Activated CD4-positive, alpha-beta T cell treated with anti-CD3 and anti-CD28 coated beads, Interleukin-2, amount 50 U/mL, for 48 hours (primary cell): ENCODE results near the gene ERICH6.
"Not testable (repeated sequence)": the region's sequence is repeated elsewhere in the genome, so short reads cannot be mapped to it uniquely, and the experiment has no call there.

Experiments used
- DNase-seq, 2 experiments: peaks; one replicate each; pipeline ENCODE4 v3.0.0-alpha.2; 2020

ERICH6 gene

DNA sequence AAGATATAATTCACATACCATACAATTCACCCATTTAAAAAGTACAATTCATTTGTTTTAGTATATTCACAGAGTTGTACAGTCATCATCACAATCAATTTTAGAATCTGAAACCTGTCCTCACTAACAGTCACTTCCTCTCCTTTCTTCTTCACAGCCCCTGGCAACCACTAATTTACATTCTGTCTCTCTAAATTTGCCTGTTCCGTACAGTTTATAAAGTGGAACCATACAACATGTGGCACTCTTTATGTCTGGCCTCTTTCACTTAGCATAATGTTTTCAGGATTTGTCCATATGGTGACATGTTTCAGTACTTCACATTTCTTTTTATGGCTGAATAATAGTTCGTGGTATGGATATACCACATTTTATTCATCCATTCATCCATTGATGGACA is 22.7 kb downstream of the ERICH6 start:
- no peak for DNase-seq

DNA sequence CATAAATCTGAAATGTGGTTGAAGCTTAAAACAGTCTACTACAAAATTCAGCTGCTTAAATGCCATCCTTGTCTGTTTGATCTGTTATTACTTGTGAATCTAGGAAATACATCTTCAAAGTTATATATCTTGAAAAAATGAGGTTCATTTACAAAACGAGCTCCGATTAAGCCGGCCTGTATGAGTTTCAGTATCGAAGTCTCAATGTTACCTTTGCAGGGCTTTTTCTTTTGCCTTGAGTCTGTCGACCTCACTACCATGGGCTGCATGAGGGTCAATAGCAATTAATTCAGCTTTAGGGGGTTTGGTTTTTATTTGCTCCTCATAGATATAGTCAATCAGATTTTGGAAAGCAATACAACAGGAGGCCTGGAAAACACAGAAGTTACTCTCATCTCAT is 23.2 kb downstream of the ERICH6 start:
- no peak for DNase-seq

DNA sequence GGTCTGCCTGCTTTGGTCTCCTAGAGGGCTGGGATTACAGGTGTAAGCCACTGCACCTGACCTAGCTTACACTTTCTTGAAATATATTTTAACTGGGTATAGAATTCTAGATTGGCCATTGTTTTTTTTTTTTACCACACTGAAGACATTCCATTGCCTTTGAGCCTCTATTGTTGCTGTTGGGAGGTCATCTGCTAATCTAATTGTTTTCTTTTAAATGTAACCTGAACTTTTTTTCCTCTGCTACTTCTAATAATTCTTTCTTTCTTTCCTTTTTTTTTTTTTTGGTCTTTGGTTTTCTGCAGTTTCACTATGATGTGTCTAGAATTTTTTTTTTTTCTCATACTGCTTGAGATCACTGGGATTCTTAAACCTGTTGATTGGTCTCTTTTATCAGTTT is 28.1 kb downstream of the ERICH6 start:
- DNase-seq: no peak

DNA sequence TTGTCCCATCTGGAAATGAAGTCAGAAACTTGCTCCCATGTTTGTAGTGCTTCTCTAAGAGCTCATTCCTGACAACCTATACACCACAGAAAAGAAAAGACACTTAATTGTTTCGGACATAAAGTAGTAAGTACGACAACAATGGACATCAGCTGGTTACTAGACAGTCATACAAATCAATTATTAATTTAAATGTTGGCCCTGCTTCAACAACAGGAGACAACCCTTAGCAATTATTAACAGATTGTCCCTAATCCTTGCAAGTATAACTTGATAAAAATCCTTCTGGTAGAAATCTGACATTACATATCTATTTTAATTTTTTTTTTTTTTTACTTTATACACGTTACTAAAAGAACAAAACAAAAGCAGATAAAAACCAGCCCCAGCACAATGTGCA is 29.8 kb downstream of the ERICH6 start:
- DNase-seq: no peak

DNA sequence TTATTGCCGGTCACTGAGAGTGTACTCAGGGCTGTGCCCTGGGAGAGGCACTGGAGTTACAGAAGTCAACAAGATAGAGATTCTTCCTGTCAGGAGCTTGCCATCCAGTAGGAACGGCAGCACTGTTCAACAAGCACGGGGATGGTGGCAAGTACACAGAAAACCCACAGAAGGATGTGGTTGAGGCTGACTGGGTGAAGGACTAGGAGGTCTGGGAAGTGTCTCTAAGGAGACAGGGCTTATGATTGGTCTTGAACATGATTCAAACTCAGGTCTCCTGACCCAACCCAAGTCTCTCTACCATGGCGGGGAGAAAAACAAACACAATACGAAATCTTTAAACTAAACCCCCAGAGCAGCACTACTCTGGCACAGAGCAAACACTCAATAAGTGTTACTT is 37.6 kb downstream of the ERICH6 start:
- DNase-seq: peak in 1 of 2 experiments; percentile 16

DNA sequence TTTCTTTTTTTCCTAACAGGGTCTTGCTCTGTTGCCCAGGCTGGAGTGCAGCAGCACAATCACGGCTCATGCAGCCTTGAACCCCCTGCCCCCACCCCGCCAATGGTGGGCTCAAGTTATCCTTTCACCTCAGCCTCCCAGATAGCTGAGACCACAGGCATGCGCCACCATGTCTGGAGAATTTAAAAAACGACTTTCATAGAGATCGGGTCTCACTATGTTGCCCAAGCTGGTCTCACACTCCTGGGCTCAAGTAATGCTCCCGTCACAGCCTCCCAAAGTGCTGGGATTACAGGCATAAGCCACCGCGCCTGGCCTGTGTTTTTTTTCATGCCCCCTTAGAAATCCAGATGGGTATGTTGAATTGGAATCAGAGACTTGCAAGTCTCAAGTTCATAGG is 40.3 kb downstream of the ERICH6 start:
- no peak for DNase-seq

DNA sequence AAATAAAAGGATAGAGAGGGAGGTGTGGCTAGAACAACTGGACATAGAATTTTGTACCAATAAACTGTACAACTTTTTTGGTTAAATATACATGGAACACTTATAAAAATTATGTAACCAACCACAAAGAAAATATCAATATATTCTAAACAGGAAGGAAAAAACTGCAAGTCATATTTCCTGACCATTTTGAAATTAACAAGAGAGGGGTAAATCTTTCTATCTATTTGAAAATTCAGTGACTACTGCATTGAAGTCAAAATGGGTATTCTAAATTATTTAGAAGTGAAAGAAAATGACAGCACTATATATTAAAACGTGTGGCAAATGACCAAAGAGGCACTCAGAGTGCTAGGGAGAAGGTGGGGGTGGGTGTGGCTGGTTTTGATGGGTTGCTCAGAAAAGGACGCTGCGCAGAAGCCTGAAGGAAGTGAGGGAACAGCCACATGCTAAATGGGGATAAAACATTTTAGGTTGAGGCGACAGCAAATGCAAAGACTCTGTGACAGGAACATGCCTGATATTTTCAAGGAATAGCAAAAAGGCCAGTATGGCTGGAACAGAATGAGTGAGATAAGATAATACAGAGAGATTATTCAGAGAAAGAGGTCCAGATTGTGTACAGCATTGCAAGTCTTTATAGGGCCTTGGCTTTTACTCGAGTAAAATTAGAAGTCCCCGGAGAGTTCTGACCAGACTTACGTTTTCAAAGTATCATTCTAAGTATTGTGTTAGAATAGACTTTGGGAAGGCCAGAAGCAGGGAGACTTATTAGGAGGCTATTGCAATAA is 41.1 kb downstream of the ERICH6 start:
- DNase-seq: no peak

DNA sequence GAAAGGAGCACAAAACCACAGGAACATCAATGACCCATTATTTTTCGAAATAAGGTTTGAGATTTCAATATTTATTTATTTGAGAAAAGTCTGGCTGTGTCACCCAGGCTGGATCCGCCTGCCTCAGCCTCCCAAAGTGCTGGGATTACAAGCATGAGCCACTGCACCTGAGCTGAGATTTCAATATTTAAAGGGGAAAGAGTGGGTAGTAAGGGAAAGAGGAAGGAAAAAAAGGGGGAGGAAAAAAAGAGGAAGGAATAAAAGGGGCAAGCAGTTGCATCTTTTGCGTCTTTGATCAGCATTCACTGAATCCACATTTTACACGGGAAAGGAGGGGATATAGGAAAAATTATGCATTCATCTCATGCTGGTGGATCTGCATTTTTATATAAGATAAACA is 47.4 kb downstream of the ERICH6 start:
- no peak for DNase-seq

DNA sequence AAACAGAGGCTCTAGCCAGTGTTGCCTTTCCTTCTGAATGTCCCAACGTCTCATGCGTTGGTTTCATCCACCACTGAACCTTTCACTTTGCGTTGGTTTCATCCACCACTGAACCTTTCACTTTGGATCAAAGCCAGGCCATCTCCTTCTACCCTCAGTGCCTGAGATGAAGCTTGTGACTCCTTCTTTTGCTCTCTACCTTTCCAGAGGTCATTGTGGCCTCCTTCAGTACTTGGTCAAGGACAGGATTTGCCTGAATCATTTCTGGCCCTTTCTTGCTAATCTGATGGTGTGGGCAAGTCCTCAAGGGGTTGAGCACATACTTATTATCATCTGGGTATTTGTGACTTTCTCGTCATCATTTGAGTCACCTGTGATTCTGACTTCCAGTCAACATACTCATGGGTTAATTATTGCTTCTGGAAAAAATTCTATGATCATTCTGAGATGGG is 50.6 kb downstream of the ERICH6 start:
- peak; percentile 5 to 27 for DNase-seq

DNA sequence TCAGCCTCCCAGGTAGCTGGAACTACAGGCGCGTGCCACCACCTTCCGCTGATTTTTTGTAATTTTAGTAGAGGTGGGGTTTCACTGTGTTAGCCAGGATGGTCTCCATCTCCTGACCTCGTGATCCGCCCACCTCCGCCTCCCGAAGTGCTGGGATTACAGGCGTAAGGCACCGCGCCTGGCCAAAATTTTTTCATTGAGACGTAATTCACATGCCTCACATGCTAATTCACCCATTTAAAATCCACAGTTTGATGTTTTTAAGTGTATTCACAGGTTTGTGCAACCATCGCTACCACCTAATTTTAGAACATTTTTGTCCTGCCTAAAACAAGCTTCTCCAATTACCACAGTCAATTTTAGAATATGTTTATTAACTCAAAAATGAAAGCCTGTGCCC is 63.5 kb downstream of the ERICH6 start:
- DNase-seq: no peak

DNA sequence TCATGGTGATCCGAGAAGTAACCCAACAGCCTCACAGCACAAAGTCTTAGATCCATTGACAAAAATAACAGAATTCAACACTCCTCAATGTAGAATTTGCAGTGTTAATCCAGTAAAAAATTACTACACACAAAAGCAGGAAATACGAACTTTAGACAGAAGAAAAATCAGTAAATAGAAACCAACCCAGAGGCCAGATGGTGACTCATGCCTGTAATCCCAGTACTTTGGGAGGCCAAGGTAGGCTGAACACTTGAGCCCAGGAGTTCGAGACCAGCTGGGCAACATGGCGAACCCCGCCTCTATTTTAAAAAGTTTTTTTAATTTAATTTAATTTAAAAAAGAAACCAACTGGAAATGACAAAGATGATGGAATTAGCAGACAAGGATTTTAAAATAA is 64.5 kb downstream of the ERICH6 start:
- DNase-seq: no peak

DNA sequence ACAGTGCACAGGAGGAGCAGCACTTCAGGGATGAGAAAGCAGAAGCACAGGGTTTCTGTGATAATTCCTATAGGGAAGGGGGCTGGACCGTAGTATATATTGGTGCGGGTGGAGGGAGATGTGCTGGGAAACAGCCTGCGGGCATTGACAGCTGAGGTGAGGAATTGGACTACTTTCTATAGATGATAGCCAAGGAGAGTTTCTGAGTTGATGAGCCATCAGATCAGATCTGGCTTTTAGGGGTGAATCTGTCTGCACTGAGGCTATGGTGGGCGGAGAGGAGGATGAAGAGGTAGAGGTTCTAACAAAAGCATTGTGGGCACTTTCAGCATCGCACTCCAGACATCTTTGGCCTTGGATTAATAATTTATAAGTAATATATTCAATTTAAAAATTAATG is 67.5 kb downstream of the ERICH6 start:
- no peak for DNase-seq

DNA sequence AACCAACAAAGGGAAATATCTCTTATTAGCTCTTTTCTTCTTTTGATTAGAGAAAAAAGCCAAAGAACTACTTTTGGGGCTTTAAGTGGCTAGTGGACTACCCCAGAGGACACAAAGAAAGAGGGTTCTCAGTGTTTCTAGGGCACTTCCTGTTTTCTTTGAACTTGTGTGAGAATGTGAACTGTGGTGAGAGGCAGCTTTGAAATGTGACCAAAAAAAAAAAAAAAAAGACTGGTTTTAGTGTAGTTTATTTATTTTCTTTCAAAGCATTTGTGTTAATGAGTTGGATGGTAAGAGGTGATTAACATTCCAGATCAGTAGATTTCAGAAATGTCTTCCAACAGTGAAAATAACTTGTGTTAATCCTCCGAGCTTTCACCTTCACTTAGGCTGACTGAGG is 68.2 kb downstream of the ERICH6 start:
- no peak for DNase-seq

DNA sequence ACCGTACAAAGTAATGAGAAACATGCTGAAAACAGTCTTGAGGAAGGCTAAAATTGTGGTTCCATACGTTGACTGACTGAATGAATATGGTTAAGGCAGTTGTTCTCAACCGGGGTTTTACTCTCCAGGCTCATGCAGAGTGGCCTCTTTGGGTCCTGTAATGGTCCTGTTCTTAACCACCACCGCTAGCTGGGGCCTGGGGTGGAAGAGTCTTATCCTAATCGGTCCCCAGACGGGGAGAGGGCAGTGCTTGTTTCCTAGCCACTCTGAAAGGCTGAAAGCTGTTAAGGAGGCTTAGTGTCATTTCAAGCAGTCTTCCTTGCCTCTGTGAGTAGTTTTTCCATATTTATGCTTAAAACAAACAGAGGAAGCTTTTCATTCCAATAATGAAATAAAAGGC is 68.6 kb downstream of the ERICH6 start:
- DNase-seq: no peak

DNA sequence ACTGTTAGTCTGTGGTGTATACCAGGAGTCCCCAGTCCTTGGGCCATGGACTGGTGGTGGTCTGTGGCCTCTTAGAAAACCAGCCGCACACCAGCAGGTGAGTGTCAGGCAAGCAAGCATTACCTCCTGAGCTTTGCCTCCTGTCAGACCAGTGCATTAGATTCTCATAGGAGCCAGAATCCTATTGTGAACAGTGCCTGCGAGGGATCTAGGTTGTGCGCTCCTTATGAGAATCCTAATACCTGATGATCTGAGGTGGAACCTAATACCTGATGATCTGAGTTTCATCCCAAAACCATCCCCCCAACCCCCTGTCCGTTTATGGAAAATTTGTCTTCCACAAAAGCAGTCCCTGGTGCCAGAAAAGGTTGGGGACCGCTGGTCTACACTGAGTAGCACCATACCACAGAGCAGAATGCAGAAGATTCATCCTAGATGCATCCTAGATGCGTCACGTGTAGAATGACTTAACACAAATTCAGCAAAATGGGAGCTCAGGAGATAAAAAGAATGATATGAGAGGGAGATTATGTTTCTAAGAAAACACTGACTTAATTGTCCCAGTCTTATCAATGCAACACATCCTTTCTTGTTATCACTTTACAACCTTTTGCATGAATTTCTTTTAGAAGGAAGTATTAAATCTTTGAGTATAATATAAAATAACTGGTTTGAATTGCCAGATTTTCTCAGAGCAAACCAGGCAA is 72.1 kb downstream of the ERICH6 start:
- no peak for DNase-seq

DNA sequence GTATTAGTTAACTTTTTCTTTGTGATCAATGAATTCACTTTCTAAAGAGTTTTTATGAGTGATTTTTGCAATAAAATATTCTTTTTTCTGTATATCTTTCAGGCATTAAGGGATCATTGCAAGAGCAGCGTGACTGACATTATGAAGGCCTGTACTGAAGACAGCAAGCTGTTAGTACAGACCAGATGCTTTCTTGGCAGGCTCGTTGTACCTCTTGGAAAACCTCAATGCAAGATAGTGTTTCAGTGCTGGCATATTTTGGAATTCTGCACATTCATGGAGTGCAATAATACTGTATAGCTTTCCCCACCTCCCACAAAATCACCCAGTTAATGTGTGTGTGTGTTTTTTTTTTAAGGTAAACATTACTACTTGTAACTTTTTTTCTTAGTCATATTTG is 76.2 kb downstream of the ERICH6 start:
- no peak for DNase-seq

DNA sequence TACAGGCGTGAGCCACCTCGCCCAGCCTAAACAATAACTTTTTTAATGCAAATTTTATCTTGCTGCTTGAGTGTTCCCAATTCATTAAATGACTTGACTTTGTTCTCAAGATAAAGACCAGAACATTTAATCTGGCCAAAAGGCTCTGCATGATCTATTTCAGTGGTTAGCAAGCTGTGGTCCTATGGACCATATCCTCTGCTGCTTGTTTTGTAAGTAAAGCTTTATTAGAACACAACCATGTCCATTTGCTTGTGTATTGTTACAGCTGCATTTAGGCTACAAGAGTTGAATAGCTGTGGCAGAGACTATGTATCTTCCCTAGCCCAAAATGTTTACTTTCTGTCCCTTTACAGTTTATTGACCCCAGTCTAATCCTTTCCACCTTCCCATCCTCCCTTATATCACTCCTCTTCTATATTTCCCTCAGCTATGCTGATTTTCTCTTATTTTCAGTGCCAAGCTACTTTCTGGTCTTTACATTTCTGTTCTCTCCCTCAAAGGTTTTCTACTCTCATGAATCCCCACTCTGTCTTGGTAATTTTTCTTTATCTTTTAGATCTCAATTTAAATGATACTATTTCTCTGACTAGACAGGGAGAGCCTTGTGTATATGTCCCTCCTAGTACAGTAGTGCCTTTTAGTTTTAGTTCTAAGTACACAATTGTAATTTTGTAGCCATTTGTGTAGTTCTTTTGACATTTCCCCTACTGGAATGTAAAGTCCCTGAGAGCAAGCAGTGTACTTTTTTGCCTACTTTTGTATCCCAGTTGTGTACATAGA is 77.4 kb downstream of the ERICH6 start:
- DNase-seq: no peak

DNA sequence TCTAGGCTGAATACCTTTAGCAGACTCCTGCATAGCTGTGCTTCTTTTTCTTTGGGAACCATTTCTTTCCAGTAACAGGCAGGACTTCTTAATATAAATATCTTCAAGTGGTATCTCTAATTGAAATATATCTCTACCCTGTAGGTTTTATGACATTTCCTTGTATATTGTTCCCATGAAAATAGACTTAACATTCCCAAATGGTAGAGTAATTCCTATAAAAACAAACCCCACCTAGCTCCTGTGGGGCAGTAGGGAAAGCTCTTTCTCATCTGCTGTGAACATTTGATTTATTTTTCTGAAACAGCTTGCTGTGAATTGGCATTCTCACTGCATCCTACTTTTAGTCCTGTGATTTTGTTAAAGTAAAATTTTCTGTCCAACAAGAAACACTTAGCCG is 79.8 kb downstream of the ERICH6 start:
- DNase-seq: no peak

DNA sequence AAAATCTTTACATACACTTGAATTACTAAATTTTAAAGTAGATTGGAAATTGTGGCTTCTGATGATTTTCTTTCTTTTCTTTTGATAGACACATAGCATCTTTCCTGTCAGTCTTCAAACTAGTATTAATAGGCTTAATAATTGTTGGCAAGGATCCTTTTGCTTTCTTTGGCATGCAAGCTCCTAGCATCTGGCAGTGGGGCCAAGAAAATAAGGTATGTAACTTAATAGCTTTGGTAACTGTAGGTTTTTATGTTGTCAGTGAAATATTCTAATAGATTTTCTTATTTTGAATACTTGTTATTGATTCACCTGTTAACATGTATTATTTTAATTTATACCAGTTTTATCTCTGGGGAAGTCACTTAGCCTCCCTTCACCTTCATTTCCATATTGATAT is 80.8 kb downstream of the ERICH6 start:
- DNase-seq: not testable (repeated sequence)

DNA sequence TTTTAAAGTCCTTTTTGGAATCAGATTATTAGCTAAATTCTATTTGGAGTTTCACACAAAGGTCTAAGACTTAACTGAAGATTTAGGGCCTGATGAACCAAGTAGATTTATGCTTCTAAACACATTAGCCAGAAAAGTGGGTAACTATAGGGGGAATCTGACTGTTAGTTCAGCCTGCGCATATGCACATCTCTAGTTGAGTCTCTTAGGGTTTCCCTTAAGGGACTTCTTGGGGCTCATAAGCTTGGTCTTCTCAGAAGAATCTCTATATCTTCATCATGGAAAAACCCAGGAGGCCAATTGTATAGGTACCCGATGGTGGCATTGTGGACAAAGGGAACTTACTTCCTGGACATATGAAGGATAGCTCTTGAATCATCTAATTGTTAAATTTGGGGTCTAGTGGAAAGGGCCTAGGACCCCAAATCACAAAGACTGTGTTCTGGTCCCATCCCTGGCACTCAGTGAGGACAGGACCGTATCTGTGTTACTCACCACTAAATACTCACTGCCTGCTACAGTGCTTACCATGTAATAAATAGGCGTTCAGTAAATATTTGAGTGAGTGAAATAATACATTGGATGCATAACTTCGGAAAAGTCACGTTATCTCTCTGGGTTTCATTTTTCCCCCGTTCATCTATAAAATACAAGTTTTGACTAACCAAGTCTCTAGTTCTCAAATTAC is 83.6 kb downstream of the ERICH6 start:
- DNase-seq: no peak

DNA sequence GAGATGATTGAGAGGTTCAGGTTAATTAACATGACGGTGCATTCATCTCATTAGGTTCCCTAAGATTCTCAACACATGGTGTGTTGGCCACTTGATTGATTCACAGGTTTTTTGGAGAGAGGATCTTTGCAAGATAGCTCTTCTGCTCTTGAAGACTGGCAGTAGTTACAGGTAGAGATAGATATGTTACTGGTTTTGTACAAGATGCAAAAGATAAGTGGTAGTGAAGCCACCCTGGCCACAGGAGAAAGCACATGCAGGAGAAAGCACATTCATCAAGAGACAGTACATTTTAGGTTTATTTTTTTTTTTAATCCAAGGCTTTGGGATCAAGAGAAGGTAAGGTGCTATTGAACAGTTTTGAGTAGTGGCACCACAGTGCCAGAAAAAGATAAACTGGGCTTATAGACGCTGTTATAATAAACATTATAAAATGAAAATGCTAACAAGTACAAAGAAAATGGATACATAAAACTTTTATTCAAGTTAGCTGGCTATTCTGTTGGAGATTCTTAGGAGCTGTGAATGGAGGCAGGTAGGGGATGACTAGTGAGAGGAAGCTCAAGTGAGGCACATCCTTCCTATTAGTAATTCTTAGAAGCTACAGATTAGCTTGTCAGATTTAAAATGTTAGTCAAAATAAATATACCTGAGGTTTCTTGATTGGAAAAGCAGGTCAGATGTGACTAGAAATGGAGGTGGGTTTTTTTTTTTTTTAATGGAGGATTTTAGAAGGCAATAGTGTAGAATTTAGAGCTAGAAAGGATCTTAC is 89.8 kb downstream of the ERICH6 start:
- DNase-seq: no peak

DNA sequence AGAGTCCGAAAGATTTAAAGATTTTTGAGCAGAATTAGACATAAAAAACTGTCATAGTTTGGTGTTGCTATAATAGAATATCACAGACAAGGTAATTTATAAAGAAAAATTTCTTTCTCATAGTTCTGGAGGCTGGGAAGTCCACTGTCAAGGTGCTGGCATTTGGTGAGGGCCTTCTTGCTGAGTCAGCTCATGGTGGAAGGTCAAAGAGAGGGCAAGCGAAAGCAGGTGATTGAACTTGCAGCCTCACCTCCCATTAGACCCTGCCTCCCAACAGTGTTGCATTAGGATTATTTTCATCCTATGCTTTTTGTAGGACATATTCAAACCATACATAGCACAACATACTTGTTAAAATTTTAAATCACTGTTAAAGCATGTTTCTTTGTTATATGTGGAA is 90.7 kb downstream of the ERICH6 start:
- DNase-seq: no peak
